IPS-15b (cell line): ENCODE measurements around the gene DNAH3.
"Not testable (repeated sequence)": the region's sequence is repeated elsewhere in the genome, so short reads cannot be mapped to it uniquely, and the experiment has no call there.

Source experiments
- H3K27me3 ChIP-seq: one replicate; pipeline ENCODE4 v1.6.1; 2013; ENCODE audit warnings: low read length; ENCODE audit not compliant: control insufficient read depth, insufficient read depth
- H3K36me3 ChIP-seq: one replicate; pipeline ENCODE4 v1.6.1; 2013; ENCODE audit warnings: low read length; ENCODE audit not compliant: control insufficient read depth, insufficient read depth
- H3K4me1 ChIP-seq: one replicate; pipeline ENCODE4 v1.6.1; 2013; ENCODE audit warnings: mild to moderate bottlenecking, low read length; ENCODE audit not compliant: control insufficient read depth, insufficient read depth
- H3K4me3 ChIP-seq: one replicate; pipeline ENCODE4 v1.5.1; 2013; ENCODE audit warnings: low read depth, low read length
- H3K9ac ChIP-seq: one replicate; pipeline ENCODE4 v1.6.1; 2013; ENCODE audit warnings: low read depth, mild to moderate bottlenecking, low read length
- H3K9me3 ChIP-seq: one replicate; pipeline ENCODE4 v1.6.1; 2013; ENCODE audit warnings: mild to moderate bottlenecking, low read length; ENCODE audit not compliant: control insufficient read depth, insufficient read depth

Gene DNAH3

DNA sequence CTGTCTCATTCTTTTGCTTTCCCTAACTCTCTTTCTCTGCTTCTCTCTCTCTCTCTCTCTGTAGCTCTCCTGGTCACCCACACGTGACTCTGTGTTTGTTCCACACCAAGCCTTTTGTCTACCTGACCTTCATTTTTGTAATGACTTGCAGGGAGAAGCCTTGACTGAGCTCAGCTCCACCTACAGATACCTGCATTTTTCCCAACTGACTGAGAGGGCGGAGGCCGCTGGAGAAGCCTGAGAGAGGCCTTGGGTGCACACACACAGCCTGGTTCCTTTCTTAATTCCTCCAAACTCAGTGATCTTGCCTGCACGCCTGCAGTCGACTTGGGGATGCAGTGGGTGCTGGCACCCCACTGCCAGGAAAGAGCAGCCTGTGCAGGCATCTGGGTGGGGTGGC lies 181.3 kb downstream of the DNAH3 start:
- Histone ChIP-seq H3K36me3 (no peaks in the 10 kb centered on the region), H3K9ac (peak overlapping the region; percentile 1), H3K4me1 (peaks cover 26% of the 10 kb centered on the region), H3K9me3 (no peaks in the 10 kb centered on the region), H3K27me3 (no peaks in the 10 kb centered on the region), H3K4me3 (no peak overlapping the region)

- peaks cover 26% of the 10 kb centered on the region for H3K4me1 ChIP-seq
- H3K9me3 ChIP-seq = no peaks in the 10 kb centered on the region
- H3K9ac ChIP-seq = no peak overlapping the region
- H3K36me3 ChIP-seq = no peaks in the 10 kb centered on the region
- peak overlapping the region; percentile 5 for H3K4me3 ChIP-seq
- no peaks in the 10 kb centered on the region for H3K27me3 ChIP-seq
These were observed 181.9 kb downstream of the DNAH3 start for GRCh38 chr16:20968765-20969164.

DNA sequence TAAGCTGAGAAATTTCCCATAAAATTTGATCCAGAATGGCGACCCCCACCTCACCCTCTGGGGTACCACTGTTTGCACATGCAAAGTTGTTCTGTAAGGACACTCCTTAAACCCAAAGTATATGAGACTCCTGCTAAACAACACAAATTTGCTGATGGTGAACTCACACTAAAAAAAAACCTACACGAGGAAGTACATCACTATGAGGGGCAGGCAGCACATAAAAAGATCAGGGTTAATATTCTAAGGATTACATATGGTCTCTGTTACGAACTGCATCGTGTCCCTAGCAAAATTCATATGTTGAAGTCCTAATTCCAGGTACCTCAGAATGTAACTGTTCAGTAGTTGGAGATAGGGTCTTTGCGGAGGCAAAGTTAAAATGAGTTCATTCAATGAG lies 189.7 kb downstream of the DNAH3 start:
- H3K9ac ChIP-seq = no peak overlapping the region
- no peaks in the 10 kb centered on the region for H3K4me1 ChIP-seq
- H3K27me3 ChIP-seq = no peaks in the 10 kb centered on the region
- no peaks in the 10 kb centered on the region for H3K9me3 ChIP-seq
- no peaks in the 10 kb centered on the region for H3K36me3 ChIP-seq
- H3K4me3 ChIP-seq = no peak overlapping the region

GRCh38 chr16:20957153-20957552 lies 193.5 kb downstream of the DNAH3 start:
- H3K9me3 ChIP-seq = no peaks in the 10 kb centered on the region

GRCh38 chr16:20956319-20956718 lies 194.3 kb downstream of the DNAH3 start:
- H3K4me3 ChIP-seq = no peak overlapping the region

More at GRCh38 chr16:20957153-20957552, 193.5 kb downstream of the DNAH3 start:
- no peaks in the 10 kb centered on the region for H3K36me3 ChIP-seq
- H3K4me3 ChIP-seq = no peak overlapping the region
- H3K4me1 ChIP-seq = peaks cover 3% of the 10 kb centered on the region
- no peak overlapping the region for H3K9ac ChIP-seq
- H3K27me3 ChIP-seq = no peaks in the 10 kb centered on the region

DNA sequence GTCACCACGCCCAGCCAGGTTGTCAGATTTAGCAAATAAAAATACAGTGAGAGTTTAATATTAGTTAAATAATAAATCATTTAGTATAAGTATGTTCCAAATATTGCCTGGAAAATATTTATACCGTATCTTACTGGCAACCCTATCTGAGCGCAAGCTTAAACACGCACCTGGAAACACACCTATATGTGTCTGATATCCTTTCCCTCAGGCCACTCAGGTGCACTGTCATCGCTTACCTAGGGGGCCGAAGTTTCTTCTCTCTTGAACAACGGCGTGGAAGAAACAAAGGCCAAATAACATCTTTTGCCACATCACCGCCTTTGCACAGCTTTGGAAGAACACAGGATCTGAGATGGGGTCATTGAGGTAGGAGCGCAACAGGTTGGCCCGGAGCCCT lies 196.1 kb downstream of the DNAH3 start:
- Histone ChIP-seq H3K27me3 (no peaks in the 10 kb centered on the region), H3K36me3 (no peaks in the 10 kb centered on the region), H3K9ac (no peak overlapping the region), H3K4me3 (no peak overlapping the region), H3K4me1 (peaks cover 4% of the 10 kb centered on the region), H3K9me3 (no peaks in the 10 kb centered on the region)

More at GRCh38 chr16:20956319-20956718, 194.3 kb downstream of the DNAH3 start:
- Histone ChIP-seq H3K27me3 (no peaks in the 10 kb centered on the region), H3K9me3 (no peaks in the 10 kb centered on the region), H3K9ac (no peak overlapping the region), H3K4me1 (peaks cover 4% of the 10 kb centered on the region), H3K36me3 (no peaks in the 10 kb centered on the region)

DNA sequence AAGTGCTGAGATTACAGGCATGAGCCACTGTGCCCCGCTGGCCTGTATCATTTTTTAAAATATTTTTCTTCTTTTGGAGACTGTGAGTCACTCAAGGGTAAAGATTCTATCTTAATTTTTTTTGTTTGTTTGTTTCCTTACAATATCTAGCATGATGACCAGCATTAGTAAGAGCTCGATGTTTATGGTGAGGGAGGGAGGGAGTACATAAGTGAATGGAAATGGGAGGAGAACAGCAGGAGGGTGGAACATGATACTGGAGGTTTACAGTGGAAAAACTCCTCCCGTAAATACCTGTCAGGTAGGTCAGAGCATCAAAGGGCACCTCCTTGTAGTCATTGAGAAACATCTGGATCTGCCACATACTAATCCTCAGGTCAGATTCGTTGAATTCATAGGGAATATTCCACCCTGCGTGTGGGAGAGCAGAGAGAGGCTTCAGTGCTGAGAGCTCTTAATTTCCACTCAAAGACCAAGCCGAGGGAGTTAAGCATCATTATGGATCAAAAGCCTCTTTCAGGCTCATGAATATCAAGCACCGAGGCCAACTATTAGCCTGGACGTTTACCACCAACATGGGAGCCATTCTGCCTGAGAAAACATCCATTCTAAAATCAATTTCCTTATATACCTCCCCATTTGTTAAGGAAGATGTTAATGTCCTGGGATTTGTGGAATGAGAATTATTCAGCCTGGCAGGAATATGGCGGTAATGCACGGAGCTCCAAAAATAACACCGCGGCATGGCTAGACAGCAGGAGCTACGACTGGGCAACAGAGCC lies 198.3 kb downstream of the DNAH3 start:
- Histone ChIP-seq H3K9ac (no peak overlapping the region), H3K27me3 (no peaks in the 10 kb centered on the region), H3K36me3 (no peaks in the 10 kb centered on the region), H3K4me3 (no peak overlapping the region), H3K4me1 (peaks cover 4% of the 10 kb centered on the region), H3K9me3 (no peaks in the 10 kb centered on the region)

- H3K4me1 ChIP-seq = peaks cover 6% of the 10 kb centered on the region
- no peaks in the 10 kb centered on the region for H3K36me3 ChIP-seq
- H3K27me3 ChIP-seq = no peaks in the 10 kb centered on the region
- no peak overlapping the region for H3K4me3 ChIP-seq
- no peaks in the 10 kb centered on the region for H3K9me3 ChIP-seq
- no peak overlapping the region for H3K9ac ChIP-seq
These were observed 200.4 kb downstream of the DNAH3 start for GRCh38 chr16:20950294-20950693.

DNA sequence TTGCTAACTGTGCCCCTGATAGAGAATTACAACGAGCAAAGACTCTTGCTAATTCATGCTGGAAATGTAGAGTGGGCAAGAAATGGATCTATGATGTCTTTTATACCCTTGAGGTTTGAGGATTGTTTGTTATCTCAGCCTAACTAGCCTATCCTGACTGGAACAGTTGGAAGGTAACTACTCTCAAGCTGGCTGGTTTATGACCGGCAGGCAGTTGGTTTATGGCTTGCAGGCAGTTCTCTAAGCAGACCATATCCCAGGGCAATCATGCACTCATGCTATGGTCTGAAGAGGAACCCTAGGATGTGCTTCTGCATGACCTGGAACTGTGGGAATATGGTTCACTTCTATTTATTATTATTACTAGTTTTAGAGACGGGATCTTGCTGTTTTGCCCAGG lies 201.0 kb downstream of the DNAH3 start:
- Histone ChIP-seq H3K4me3 (no peak overlapping the region), H3K9me3 (no peaks in the 10 kb centered on the region), H3K4me1 (peaks cover 6% of the 10 kb centered on the region), H3K9ac (no peak overlapping the region), H3K27me3 (no peaks in the 10 kb centered on the region), H3K36me3 (no peaks in the 10 kb centered on the region)

- Histone ChIP-seq H3K27me3 (no peaks in the 10 kb centered on the region), H3K4me3 (no peak overlapping the region), H3K36me3 (no peaks in the 10 kb centered on the region), H3K9me3 (no peaks in the 10 kb centered on the region), H3K9ac (no peak overlapping the region), H3K4me1 (peaks cover 6% of the 10 kb centered on the region)
These were observed 202.2 kb downstream of the DNAH3 start for GRCh38 chr16:20948444-20948843.

DNA sequence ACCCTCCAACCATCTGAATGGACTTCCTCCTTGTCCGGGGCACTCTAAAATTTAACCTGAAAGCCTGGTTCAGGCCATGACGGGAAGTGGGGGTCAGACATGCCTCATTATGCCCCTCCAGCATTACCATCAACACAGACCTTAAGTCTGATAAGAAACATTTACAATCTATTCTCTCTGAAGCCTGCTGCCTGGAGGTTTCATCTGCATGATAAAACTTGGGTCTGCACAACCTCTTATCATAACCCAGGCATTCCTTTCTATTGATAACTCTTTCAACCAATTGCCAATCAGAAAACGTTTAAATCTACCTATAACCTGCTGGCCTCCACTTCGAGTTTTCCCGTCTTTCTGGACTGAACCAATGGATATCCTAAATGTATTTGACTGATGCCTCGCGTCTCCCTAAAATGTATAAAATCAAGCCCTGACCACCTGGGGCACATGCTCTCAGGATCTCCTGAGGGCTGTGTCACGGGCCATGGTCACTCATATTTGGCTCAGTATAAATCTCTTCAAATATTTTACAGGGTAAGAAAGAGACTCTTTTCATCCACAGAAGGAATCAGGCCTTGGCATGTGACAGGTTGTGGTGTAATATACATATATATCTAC lies 204.5 kb downstream of the DNAH3 start:
- H3K4me3 ChIP-seq = no peak overlapping the region
- H3K4me1 ChIP-seq = peaks cover 2% of the 10 kb centered on the region
- H3K36me3 ChIP-seq = no peaks in the 10 kb centered on the region
- H3K9ac ChIP-seq = no peak overlapping the region
- no peaks in the 10 kb centered on the region for H3K9me3 ChIP-seq
- H3K27me3 ChIP-seq = no peaks in the 10 kb centered on the region

- not testable (repeated sequence) for H3K36me3 ChIP-seq, H3K4me1 ChIP-seq, H3K9ac ChIP-seq, H3K27me3 ChIP-seq, H3K4me3 ChIP-seq, H3K9me3 ChIP-seq
These were observed 205.1 kb downstream of the DNAH3 start for GRCh38 chr16:20945575-20945875.
